GM21360 (cell line): ENCODE results near the gene FLVCR2.

ENCODE experiments used
- ATAC-seq: cut with Tn5 transposase; IDR thresholded peaks from one replicate; pipeline ENCODE4 v1.9.1; 2021; ENCODE audit warnings: mild to moderate bottlenecking, moderate library complexity; ENCODE audit not compliant: unreplicated experiment

Gene FLVCR2

GRCh38 chr14:75626863-75627262, 48.4 kb downstream of the FLVCR2 start:
- no peak for ATAC-seq

- ATAC-seq = no peak
These were observed 49.0 kb downstream of the FLVCR2 start for GRCh38 chr14:75627406-75627805.

GRCh38 chr14:75628816-75629215, 50.4 kb downstream of the FLVCR2 start:
- no peak for ATAC-seq

- no peak for ATAC-seq
These were observed 52.5 kb downstream of the FLVCR2 start for GRCh38 chr14:75630695-75631452.

- ATAC-seq = no peak
These were observed 53.0 kb downstream of the FLVCR2 start for GRCh38 chr14:75631453-75631831.

GRCh38 chr14:75634848-75635247, 56.4 kb downstream of the FLVCR2 start:
- no peak for ATAC-seq

- no peak for ATAC-seq
These were observed 57.8 kb downstream of the FLVCR2 start for GRCh38 chr14:75636100-75636692.

- ATAC-seq = no peak
These were observed 62.5 kb downstream of the FLVCR2 start for GRCh38 chr14:75640876-75641275.

GRCh38 chr14:75643985-75644384, 65.6 kb downstream of the FLVCR2 start:
- ATAC-seq = no peak

GRCh38 chr14:75645056-75645455, 66.6 kb downstream of the FLVCR2 start:
- ATAC-seq = no peak

GRCh38 chr14:75646762-75647161, 68.3 kb downstream of the FLVCR2 start:
- no peak for ATAC-seq

GRCh38 chr14:75647640-75648039, 69.2 kb downstream of the FLVCR2 start:
- no peak for ATAC-seq

GRCh38 chr14:75648066-75648838, 69.8 kb downstream of the FLVCR2 start:
- no peak for ATAC-seq

GRCh38 chr14:75649337-75649736, 70.9 kb downstream of the FLVCR2 start:
- no peak for ATAC-seq

GRCh38 chr14:75649773-75650172, 71.4 kb downstream of the FLVCR2 start:
- ATAC-seq = no peak

- no peak for ATAC-seq
These were observed 72.0 kb downstream of the FLVCR2 start for GRCh38 chr14:75650253-75651058.

- no peak for ATAC-seq
These were observed 75.1 kb downstream of the FLVCR2 start for GRCh38 chr14:75653563-75653962.

GRCh38 chr14:75654127-75654732, 75.8 kb downstream of the FLVCR2 start:
- peak; percentile 64 for ATAC-seq

GRCh38 chr14:75655235-75655634, 76.8 kb downstream of the FLVCR2 start:
- no peak for ATAC-seq

GRCh38 chr14:75657331-75657730, 78.9 kb downstream of the FLVCR2 start:
- no peak for ATAC-seq

GRCh38 chr14:75658957-75659356, 80.5 kb downstream of the FLVCR2 start:
- ATAC-seq = no peak
